H1 (cell line): ENCODE results near the gene IFT172. TPM values are rescaled to one million over a fixed set of nuclear protein-coding genes. Genes with fewer than 3 reads are reported as not detected.

ENCODE experiments used
- CTCF ChIA-PET: fragments of 300-600 bp; sonication (Branson Sonifier 250); formaldehyde crosslinking; loops from one replicate; lab custom pipeline; 2021; ENCODE audit not compliant: partially characterized antibody; lab: Charles Lee
- POLR2A ChIA-PET: fragments of 300-600 bp; sonication (Branson Sonifier 250); formaldehyde crosslinking; loops from one replicate; lab custom pipeline; 2021; ENCODE audit warnings: inconsistent platforms; ENCODE audit not compliant: partially characterized antibody; lab: Charles Lee
- DNase-seq, 2 experiments: peaks; one replicate each; pipeline versions ENCODE4 v3.0.0 to v3.0.0-alpha.2; 2010 to 2022; ENCODE audit warnings: low spot score in 2 of 2, low read depth in 1 of 2, mixed read lengths in 1 of 2
- FAIRE-seq: peaks from 2 replicates; lab custom pipeline; 2011; peaks lifted over from hg19 to GRCh38; lab: Jason Lieb, UNC
- H2AFZ ChIP-seq: 2 replicates; pipeline ENCODE4 v1.8.1; 2012; ENCODE audit warnings: low read length, inconsistent platforms
- H2AK5ac ChIP-seq: 2 replicates; pipeline ENCODE4 v1.6.1; 2013; ENCODE audit warnings: low read depth, low read length
- H2BK120ac ChIP-seq: replicated peaks from 2 replicates; pipeline ENCODE3; 2013; ENCODE audit warnings: low read depth, low read length, inconsistent platforms
- H2BK12ac ChIP-seq: 2 replicates; pipeline ENCODE4 v1.6.1; 2013; ENCODE audit warnings: low read depth, low read length
- H2BK15ac ChIP-seq: 2 replicates; pipeline ENCODE4 v1.6.1; 2013; ENCODE audit warnings: low read length
- H2BK20ac ChIP-seq: 2 replicates; pipeline ENCODE4 v1.6.1; 2013; ENCODE audit warnings: low read length
- H2BK5ac ChIP-seq: 2 replicates; pipeline ENCODE4 v1.6.1; 2013; ENCODE audit warnings: low read depth, low read length
- H3K14ac ChIP-seq: 2 replicates; pipeline ENCODE4 v1.6.1; 2013; ENCODE audit warnings: inconsistent platforms; ENCODE audit not compliant: insufficient read length
- H3K18ac ChIP-seq: 2 replicates; pipeline ENCODE4 v1.6.1; 2013; ENCODE audit warnings: low read length; ENCODE audit errors: extremely low read depth
- H3K23ac ChIP-seq: 2 replicates; pipeline ENCODE4 v1.6.1; 2013; ENCODE audit warnings: inconsistent platforms; ENCODE audit not compliant: insufficient read length
- H3K23me2 ChIP-seq: 2 replicates; pipeline ENCODE4 v1.6.1; 2013; ENCODE audit warnings: low read depth, low read length
- H3K27ac ChIP-seq: 2 replicates; pipeline ENCODE4 v1.6.1; 2011; ENCODE audit warnings: low read depth, low read length, inconsistent platforms
- H3K27me3 ChIP-seq, 4 experiments: replicated peaks in 1 of 4; 1 replicate in 1 of 4; 2 replicates in 3 of 4; pipeline versions ENCODE4 v1.6.1 to v1.8.1; 2011 to 2013; ENCODE audit warnings: low read length in 3 of 4, mild to moderate bottlenecking in 3 of 4, inconsistent platforms in 2 of 4, mixed read lengths in 2 of 4, moderate library complexity in 1 of 4; ENCODE audit not compliant: control insufficient read depth in 3 of 4, insufficient read depth in 3 of 4; ENCODE audit errors: extremely low read depth in 1 of 4
- H3K36me3 ChIP-seq, 4 experiments: 2 replicates each; pipeline versions ENCODE4 v1.6.1 to v1.8.1; 2011 to 2013; ENCODE audit warnings: mild to moderate bottlenecking in 4 of 4, low read length in 3 of 4, moderate library complexity in 2 of 4, control low read depth in 1 of 4, inconsistent platforms in 1 of 4; ENCODE audit not compliant: insufficient read depth in 4 of 4, control insufficient read depth in 2 of 4
- H3K4ac ChIP-seq: replicated peaks from 2 replicates; pipeline ENCODE3; 2013; ENCODE audit warnings: low read length, low read depth, mixed read lengths, inconsistent platforms; ENCODE audit not compliant: insufficient read length
- H3K4me1 ChIP-seq, 4 experiments: replicated peaks in 1 of 4; 1 replicate in 1 of 4; 2 replicates in 3 of 4; pipeline versions ENCODE4 v1.6.1 to v1.8.1; 2011 to 2013; ENCODE audit warnings: low read length in 3 of 4, inconsistent platforms in 2 of 4, mixed read lengths in 1 of 4; ENCODE audit not compliant: insufficient read depth in 4 of 4, control insufficient read depth in 3 of 4
- H3K4me2 ChIP-seq, 2 experiments: 2 replicates each; pipeline versions ENCODE4 v1.6.1 to v1.8.1; 2011 to 2013; ENCODE audit warnings: low read depth in 2 of 2, low read length in 2 of 2, control low read depth in 1 of 2, inconsistent platforms in 1 of 2, mild to moderate bottlenecking in 1 of 2; ENCODE audit not compliant: insufficient read depth in 1 of 2
- H3K4me3 ChIP-seq, 4 experiments: fragments of 200-600, 300-600 bp in 1 of 4; sonication (generic), shearing (Covaris generic), sonication (Bioruptor Twin) in 1 of 4; 2 replicates each; pipeline versions ENCODE4 v1.5.1 to v1.8.1; 2011 to 2016; ENCODE audit warnings: low read length in 4 of 4, low read depth in 3 of 4, control low read depth in 2 of 4, inconsistent platforms in 2 of 4, mild to moderate bottlenecking in 2 of 4, mixed read lengths in 1 of 4, moderate library complexity in 1 of 4; ENCODE audit not compliant: insufficient read depth in 2 of 4; ENCODE audit errors: extremely low read depth in 1 of 4
- H3K56ac ChIP-seq: replicated peaks from 2 replicates; pipeline ENCODE3; 2013; ENCODE audit warnings: low read depth, mild to moderate bottlenecking, mixed read lengths, low read length, inconsistent platforms; ENCODE audit not compliant: insufficient read length
- H3K79me1 ChIP-seq: 2 replicates; pipeline ENCODE4 v1.6.1; 2013; ENCODE audit warnings: low read depth, low read length, control low read depth
- H3K79me2 ChIP-seq, 2 experiments: 2 replicates each; pipeline versions ENCODE4 v1.6.1 to v1.8.1; 2012 to 2013; ENCODE audit warnings: low read length in 2 of 2, mild to moderate bottlenecking in 2 of 2, inconsistent platforms in 1 of 2; ENCODE audit not compliant: insufficient read depth in 2 of 2, control insufficient read depth in 1 of 2
- H3K9ac ChIP-seq, 4 experiments: replicated peaks in 1 of 4; 1 replicate in 1 of 4; 2 replicates in 3 of 4; pipeline versions ENCODE4 v1.6.1 to v1.8.1; 2011 to 2013; ENCODE audit warnings: low read depth in 3 of 4, low read length in 3 of 4, control low read depth in 2 of 4, mild to moderate bottlenecking in 2 of 4, moderate library complexity in 2 of 4, inconsistent platforms in 1 of 4; ENCODE audit errors: extremely low read depth in 1 of 4
- H3K9me3 ChIP-seq, 2 experiments: 2 replicates each; pipeline versions ENCODE4 v1.6.1 to v1.8.1; 2012 to 2013; ENCODE audit warnings: mild to moderate bottlenecking in 2 of 2, moderate library complexity in 2 of 2, control low read depth in 1 of 2, inconsistent platforms in 1 of 2, low read depth in 1 of 2, low read length in 1 of 2, mixed read lengths in 1 of 2; ENCODE audit not compliant: insufficient read depth in 2 of 2
- H4K20me1 ChIP-seq, 2 experiments: replicated peaks in 1 of 2; 2 replicates each; pipeline versions ENCODE3 to v1.8.1; 2011 to 2013; ENCODE audit warnings: inconsistent platforms in 2 of 2, low read length in 2 of 2, mild to moderate bottlenecking in 1 of 2; ENCODE audit not compliant: insufficient read depth in 2 of 2, control insufficient read depth in 1 of 2
- H4K5ac ChIP-seq: 2 replicates; pipeline ENCODE4 v1.6.1; 2013; ENCODE audit warnings: low read length, low read depth, mixed read lengths, inconsistent platforms; ENCODE audit not compliant: insufficient read length
- H4K8ac ChIP-seq: 2 replicates; pipeline ENCODE4 v1.8.0; 2013; ENCODE audit warnings: mild to moderate bottlenecking, moderate library complexity, low read length, inconsistent platforms; ENCODE audit not compliant: insufficient read depth; ENCODE audit errors: extremely low read depth
- H4K91ac ChIP-seq: replicated peaks from 2 replicates; pipeline ENCODE3; 2013; ENCODE audit warnings: low read length, mixed read lengths, inconsistent platforms; ENCODE audit not compliant: insufficient read length
- BCL11A ChIP-seq, 2 experiments: IDR thresholded peaks; one replicate each; pipeline ENCODE4 v1.6.1; 2011; ENCODE audit warnings: low read depth in 2 of 2, low read length in 2 of 2, mild to moderate bottlenecking in 2 of 2
- BRCA1 ChIP-seq: IDR thresholded peaks from 2 replicates; pipeline ENCODE4 v1.6.1; 2012; ENCODE audit warnings: low read depth, low read length, improper control_type of control experiment
- CEBPB ChIP-seq: IDR thresholded peaks from 2 replicates; pipeline ENCODE4 v1.6.1; 2012; ENCODE audit warnings: low read depth, low read length
- CREB1 ChIP-seq: IDR thresholded peaks from 2 replicates; pipeline ENCODE4 v1.6.1; 2012; ENCODE audit warnings: inconsistent platforms
- NANOG ChIP-seq: IDR thresholded peaks from 2 replicates; pipeline ENCODE4 v1.6.1; 2011; ENCODE audit warnings: low read length, low read depth, mild to moderate bottlenecking, inconsistent platforms; ENCODE audit not compliant: insufficient read depth, poor library complexity, severe bottlenecking
- PHF8 ChIP-seq: fragments of 200-600 bp; sonication (generic); conservative IDR thresholded peaks from 2 replicates; pipeline ENCODE4 v1.7.1; 2012; ENCODE audit warnings: low read depth, mild to moderate bottlenecking, inconsistent platforms, low read length, moderate library complexity
- whole genome bisulfite sequencing, 2 experiments: shearing (Covaris generic) in 1 of 2; methylation state at CpG; one replicate each; pipeline versions ENCODE4 v1.1.6 to v1.1.7; 2013 to 2015; ENCODE audit warnings: low lambda C conversion rate in 2 of 2, mixed read lengths in 2 of 2, inconsistent platforms in 1 of 2, low coverage in 1 of 2, missing lambda C conversion rate in 1 of 2; ENCODE audit not compliant: insufficient replicate concordance in 2 of 2, insufficient coverage in 1 of 2, insufficient read length in 1 of 2; ENCODE audit errors: extremely low coverage in 1 of 2, missing lambda C conversion rate in 1 of 2; 5-methylcytosine and 5-hydroxymethylcytosine counted together
- polyA plus RNA-seq, 7 experiments: library from polyadenylated mRNA; depleted of rRNA in 3 of 7; stranded (reverse) in 5 of 7; unstranded in 2 of 7; fragments of >200 nt in 5 of 7; fragments of 200-250 nt in 2 of 7; gene quantifications; 1 replicate in 5 of 7; 2 replicates in 1 of 7; 4 replicates in 1 of 7; pipeline versions ENCODE4 v1.2.1 to v1.2.3, GENCODE V29; 2011 to 2013; ENCODE audit warnings: missing spikeins in 2 of 7, mixed read lengths in 2 of 7
- total RNA-seq: library from RNA; stranded (reverse); fragmentation: NEBNext Ultra II Directional; extraction: Animal tissue kit (Norgen Biotek cat#: 25700); gene quantifications from 2 replicates; pipeline ENCODE4 v1.2.1, GENCODE V29; 2021

IFT172 gene
- total and polyA plus RNA-seq, 2 of the 8 experiments (the other 6 are each of a cell fraction or from before 2014, with no cell fraction given), result 13.5 to 14.0 TPM

DNA sequence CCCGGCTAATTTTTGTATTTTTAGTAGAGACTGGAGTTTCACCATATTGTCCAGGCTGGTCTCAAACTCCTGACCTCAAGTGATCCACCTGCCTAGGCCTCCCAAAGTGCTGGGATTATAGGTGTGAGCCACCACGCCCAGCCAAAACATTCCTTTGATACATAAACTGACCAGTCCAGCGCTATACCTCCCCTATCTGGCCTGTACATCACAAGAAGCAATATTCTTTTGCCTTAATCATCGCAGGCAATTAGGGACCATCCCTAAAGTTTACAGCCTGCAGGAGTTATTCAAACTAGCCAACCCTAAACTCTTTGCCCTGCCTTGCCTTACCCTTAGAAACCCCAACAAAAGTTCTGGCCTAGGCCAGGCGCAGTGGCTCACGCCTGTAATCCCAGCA is 73.4 kb downstream of the IFT172 start:
- no peak overlapping the region for H2BK5ac ChIP-seq
- no peak overlapping the region for H3K4ac ChIP-seq
- no peak overlapping the region for H2AFZ ChIP-seq
- H3K79me1 ChIP-seq, result no peaks in the 10 kb centered on the region
- no peak overlapping the region for H3K4me3 ChIP-seq
- no peaks in the 10 kb centered on the region for H3K9me3 ChIP-seq
- ChIA-PET CTCF (no interaction called here), POLR2A (interaction anchor here (1.1 kb wide), 1 partner anchor 12 kb away, joined by 4 read pairs; the partner anchor contains the start of gene NRBP1)
- H3K18ac ChIP-seq, result no peak overlapping the region
- no peak overlapping the region for H4K5ac ChIP-seq
- 95% methylated on average over 6 of the region's 6 CpGs; no CpG with 5 or more reads in 1 of the 2 experiments for WGBS, 2 experiments
- no peaks in the 10 kb centered on the region for H3K79me2 ChIP-seq
- no peak for DNase-seq
- H4K20me1 ChIP-seq, result no peaks in the 10 kb centered on the region
- H4K8ac ChIP-seq, result no peak overlapping the region
- H2AK5ac ChIP-seq, result no peak overlapping the region
- no peak overlapping the region for H3K14ac ChIP-seq
- TF ChIP-seq NANOG, result no peak
- TF ChIP-seq PHF8, result no peak
- TF ChIP-seq BRCA1, result no peak
- no peak for TF ChIP-seq CEBPB
- TF ChIP-seq CREB1, result no peak
- no peak for TF ChIP-seq BCL11A (IDR thresholded peaks at IDR 0.05; ENCODE audit: low read depth in 2 of 2, low read length in 2 of 2)
- no peaks in the 10 kb centered on the region for H3K27me3 ChIP-seq
- H4K91ac ChIP-seq, result no peak overlapping the region
- H2BK12ac ChIP-seq, result no peak overlapping the region
- H2BK20ac ChIP-seq, result no peak overlapping the region
- H3K4me2 ChIP-seq, result no peak overlapping the region
- H3K56ac ChIP-seq, result no peak overlapping the region
- no peaks in the 10 kb centered on the region for H3K4me1 ChIP-seq
- H3K23ac ChIP-seq, result no peak overlapping the region
- H2BK120ac ChIP-seq, result no peak overlapping the region
- H3K23me2 ChIP-seq, result no peaks in the 10 kb centered on the region; the same call in 1 of the 2 replicates
- no peak overlapping the region for H3K27ac ChIP-seq
- no peak overlapping the region for H2BK15ac ChIP-seq
- no peaks in the 10 kb centered on the region for H3K36me3 ChIP-seq
- no peak for FAIRE-seq
- H3K9ac ChIP-seq, result no peak overlapping the region
